Astrocyte of the cerebellum (primary cell): Measurements from ENCODE around the gene TANC1.

Source experiments
- DNase-seq: peaks from one replicate; pipeline ENCODE4 v3.0.0-alpha.2; 2011; ENCODE audit warnings: low read depth
- H3K4me3 ChIP-seq: 2 replicates; pipeline ENCODE4 v1.5.1; 2011; ENCODE audit warnings: mild to moderate bottlenecking, low read depth, low read length, moderate library complexity
- in situ Hi-C: cut with HindIII; loops from 2 replicates; pipeline ENCODE4 v1.10.0; 2017; ENCODE audit warnings: low sequenced_read_pairs
- TF ChIP-seq, protein P1 (sequence below): IDR thresholded peaks from 2 replicates; pipeline ENCODE4 v1.5.1; 2012; ENCODE audit warnings: low read length, low read depth, moderate library complexity, mild to moderate bottlenecking; ENCODE audit errors: missing control alignments

TANC1 gene

DNA sequence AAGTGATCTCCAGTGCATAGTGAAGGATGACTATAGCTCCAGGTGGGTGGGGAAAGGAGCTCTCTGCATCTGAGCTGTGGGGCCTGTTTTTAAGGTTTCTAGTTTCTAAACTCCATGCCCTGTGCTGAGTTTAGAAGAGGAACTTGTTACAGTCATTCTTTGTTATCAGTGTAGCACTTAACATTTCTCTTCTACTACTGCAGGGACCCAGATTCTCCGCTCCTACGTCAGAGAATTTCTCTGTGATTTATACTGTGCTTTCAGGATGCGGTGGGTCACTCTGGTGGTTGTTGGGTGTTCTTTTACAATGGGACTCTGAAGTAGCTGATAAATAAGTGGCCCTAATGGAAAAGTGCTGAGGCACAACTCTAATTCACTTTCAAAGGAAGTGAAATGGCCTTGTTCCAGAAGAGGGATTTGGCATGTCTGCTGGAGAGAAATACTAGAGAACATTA is 196.0 kb downstream of the TANC1 start:
- in situ Hi-C loops: no loop called here
- TF ChIP-seq, protein P1, sequence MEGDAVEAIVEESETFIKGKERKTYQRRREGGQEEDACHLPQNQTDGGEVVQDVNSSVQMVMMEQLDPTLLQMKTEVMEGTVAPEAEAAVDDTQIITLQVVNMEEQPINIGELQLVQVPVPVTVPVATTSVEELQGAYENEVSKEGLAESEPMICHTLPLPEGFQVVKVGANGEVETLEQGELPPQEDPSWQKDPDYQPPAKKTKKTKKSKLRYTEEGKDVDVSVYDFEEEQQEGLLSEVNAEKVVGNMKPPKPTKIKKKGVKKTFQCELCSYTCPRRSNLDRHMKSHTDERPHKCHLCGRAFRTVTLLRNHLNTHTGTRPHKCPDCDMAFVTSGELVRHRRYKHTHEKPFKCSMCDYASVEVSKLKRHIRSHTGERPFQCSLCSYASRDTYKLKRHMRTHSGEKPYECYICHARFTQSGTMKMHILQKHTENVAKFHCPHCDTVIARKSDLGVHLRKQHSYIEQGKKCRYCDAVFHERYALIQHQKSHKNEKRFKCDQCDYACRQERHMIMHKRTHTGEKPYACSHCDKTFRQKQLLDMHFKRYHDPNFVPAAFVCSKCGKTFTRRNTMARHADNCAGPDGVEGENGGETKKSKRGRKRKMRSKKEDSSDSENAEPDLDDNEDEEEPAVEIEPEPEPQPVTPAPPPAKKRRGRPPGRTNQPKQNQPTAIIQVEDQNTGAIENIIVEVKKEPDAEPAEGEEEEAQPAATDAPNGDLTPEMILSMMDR: no peak
- no peak for DNase-seq
- H3K4me3 ChIP-seq: no peak overlapping the region

DNA sequence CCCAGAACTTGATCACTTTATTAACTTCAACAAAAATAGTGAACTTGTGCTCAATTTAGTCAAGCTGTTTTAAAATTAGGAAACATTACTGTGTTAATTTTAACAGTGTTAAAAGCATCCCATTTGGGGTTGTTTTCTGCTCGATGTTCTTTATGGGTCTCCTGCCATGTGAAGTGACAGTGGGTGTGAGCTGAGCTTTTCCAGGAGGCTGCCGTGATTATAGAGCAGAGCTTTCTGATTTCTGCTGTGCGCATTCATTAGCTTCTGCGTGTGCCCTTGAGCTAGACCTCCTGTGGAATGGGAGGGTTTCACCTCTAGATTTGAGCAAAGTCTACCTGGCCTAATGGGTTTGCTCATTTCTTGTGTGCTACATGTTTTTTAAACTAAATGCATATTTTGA is 196.6 kb downstream of the TANC1 start:
- H3K4me3 ChIP-seq: no peak overlapping the region
- in situ Hi-C loops: no loop called here
- TF ChIP-seq, protein P1: no peak
- DNase-seq: no peak

DNA sequence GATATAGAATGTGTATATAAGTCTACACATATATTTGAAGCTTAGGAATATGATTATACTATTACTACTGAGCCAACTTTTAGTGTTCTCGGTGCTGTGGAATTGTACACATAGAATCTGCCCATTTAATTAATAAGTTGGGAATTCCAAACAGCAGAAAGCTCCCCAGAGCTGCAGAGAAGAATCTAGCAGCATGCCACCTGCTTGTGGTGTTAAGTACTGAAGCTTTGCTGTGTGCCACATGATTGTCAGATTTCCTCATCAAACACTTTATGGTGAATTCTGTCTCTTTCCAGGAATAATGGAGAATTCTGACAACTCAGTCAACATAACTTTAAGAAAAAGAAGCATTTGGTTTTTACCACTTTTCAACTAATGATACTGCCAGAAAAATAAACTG is 200.3 kb downstream of the TANC1 start:
- in situ Hi-C loops: no loop called here
- peak; percentile 31 for DNase-seq
- TF ChIP-seq, protein P1: peak; percentile 54
- no peak overlapping the region for H3K4me3 ChIP-seq

DNA sequence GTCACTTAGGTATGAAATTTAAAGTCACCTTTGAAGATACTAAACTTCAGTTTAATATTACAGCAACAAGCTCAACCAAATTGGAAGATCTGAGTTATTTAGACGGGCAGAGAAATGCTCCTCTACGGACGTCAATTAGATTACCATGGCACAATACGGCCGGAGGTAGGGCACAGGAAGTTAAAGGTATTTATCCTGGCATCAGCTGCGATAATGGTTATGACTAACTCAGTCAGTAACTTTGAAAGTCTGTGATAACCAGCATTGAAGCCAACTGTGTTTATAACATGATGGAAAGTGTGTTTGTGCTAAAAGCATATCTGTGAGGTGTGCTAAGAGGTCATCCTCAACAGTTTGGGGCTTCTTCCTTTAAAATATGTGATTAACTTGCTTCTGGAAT is 200.7 kb downstream of the TANC1 start:
- TF ChIP-seq, protein P1: no peak
- H3K4me3 ChIP-seq: no peak overlapping the region
- in situ Hi-C loops: no loop called here
- DNase-seq: no peak

DNA sequence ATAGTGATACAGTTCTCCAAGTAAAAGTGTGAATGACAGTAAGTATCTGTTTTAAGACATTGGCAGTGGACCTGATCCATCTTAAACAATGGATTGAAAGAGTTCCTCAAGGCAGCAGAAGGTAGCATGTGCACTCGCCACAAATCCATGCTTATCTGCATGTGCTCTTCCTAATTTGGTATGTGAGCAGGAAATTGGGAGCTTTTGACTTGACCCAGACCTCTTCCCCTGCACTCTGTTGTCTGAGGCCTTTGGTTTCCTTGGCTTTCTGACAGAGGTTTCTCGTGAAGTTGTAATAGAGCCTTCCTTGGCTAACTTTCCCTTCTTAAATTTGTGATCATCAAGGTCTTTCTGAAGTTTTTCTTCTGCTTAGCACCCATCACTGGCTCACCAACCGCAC is 204.0 kb downstream of the TANC1 start:
- TF ChIP-seq, protein P1: no peak
- no peak overlapping the region for H3K4me3 ChIP-seq
- in situ Hi-C loops: no loop called here
- DNase-seq: no peak

DNA sequence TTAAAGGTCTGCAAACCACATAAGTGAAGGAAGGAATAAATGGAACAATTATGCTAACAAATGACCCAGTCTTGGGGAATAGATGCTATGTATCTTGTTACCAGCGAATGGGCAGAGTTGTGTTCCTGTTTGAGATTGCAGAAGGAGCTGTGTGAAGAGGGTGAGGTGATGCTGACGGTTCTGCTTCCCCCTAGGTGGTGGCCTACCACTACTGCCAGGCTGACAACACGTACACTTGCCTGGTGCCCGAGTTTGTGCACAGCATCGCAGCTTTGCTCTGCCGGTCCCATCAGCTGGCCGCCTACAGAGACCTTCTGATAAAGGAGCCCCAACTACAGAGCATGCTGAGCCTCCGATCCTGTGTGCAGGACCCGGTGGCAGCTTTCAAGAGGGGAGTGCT is 206.3 kb downstream of the TANC1 start:
- in situ Hi-C loops: no loop called here
- H3K4me3 ChIP-seq: no peak overlapping the region
- no peak for DNase-seq
- TF ChIP-seq, protein P1: no peak

DNA sequence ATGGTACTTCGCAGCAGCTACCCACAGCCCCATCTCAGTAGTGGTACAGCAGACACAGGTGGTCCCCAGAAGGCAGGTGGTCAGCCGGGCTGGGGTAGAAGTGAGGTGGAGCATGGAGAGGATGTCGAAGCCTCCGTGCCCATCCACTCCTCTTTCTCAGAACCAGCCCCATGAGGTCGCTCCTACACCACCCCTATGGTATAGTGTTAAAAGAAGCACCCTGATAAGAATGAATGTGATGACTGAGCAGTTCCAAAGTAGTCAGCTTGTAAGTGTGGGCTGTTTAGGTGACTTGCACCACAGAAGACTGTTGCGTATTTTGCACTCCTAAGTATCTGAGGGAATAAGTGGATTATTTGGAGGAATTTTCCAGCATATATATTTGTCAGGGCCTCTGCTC is 206.7 kb downstream of the TANC1 start:
- in situ Hi-C loops: no loop called here
- H3K4me3 ChIP-seq: no peak overlapping the region
- TF ChIP-seq, protein P1: no peak
- no peak for DNase-seq
